Glutamatergic neuron (in vitro differentiated cells): ENCODE results near the gene TRAF2. TPM values are rescaled to one million over a fixed set of nuclear protein-coding genes. Genes with fewer than 3 reads are reported as not detected.

Source experiments
- DNase-seq: peaks from one replicate; pipeline ENCODE4 v3.0.0; 2022
- H3K27ac Mint-ChIP-seq: one replicate; pipeline ENCODE4 v1.8.0; 2020; ENCODE audit warnings: mild to moderate bottlenecking, mixed read lengths, inconsistent platforms; ENCODE audit not compliant: unreplicated experiment
- H3K27me3 Mint-ChIP-seq: one replicate; pipeline ENCODE4 v1.8.0; 2020; ENCODE audit warnings: mild to moderate bottlenecking, moderate library complexity, mixed read lengths, inconsistent platforms; ENCODE audit not compliant: unreplicated experiment
- H3K36me3 Mint-ChIP-seq: one replicate; pipeline ENCODE4 v1.8.0; 2020; ENCODE audit warnings: mild to moderate bottlenecking, mixed read lengths, inconsistent platforms; ENCODE audit not compliant: unreplicated experiment
- H3K4me1 Mint-ChIP-seq: one replicate; pipeline ENCODE4 v1.8.0; 2020; ENCODE audit warnings: mild to moderate bottlenecking, low read depth, mixed read lengths, inconsistent platforms; ENCODE audit not compliant: unreplicated experiment
- H3K4me3 Mint-ChIP-seq: one replicate; pipeline ENCODE4 v1.8.0; 2020; ENCODE audit warnings: mild to moderate bottlenecking, mixed read lengths, inconsistent platforms; ENCODE audit not compliant: unreplicated experiment
- H3K9me3 Mint-ChIP-seq: one replicate; pipeline ENCODE4 v1.8.0; 2020; ENCODE audit warnings: mild to moderate bottlenecking, moderate library complexity, mixed read lengths, inconsistent platforms; ENCODE audit not compliant: unreplicated experiment
- total RNA-seq: library from RNA; stranded (reverse); fragmentation: NEBNext Ultra II Directional; extraction: Animal tissue kit (Norgen Biotek cat#: 25700); gene quantifications from one replicate; pipeline ENCODE4 v1.2.1, GENCODE V29; 2021; ENCODE audit not compliant: unreplicated experiment
- TF ChIP-seq, protein P1 (sequence below): fragments of 200-600 bp; sonication (generic); IDR thresholded peaks from one replicate; pipeline ENCODE4 v1.5.0; 2021; ENCODE audit not compliant: partially characterized antibody, unreplicated experiment

TRAF2 gene
- total RNA-seq, 1 donor from 2014 or later, result 27.3 TPM

- Mint-ChIP-seq H3K27ac (no peak overlapping the region), H3K36me3 (no peaks in the 10 kb centered on the region), H3K9me3 (peaks cover 9% of the 10 kb centered on the region), H3K4me3 (no peak overlapping the region), H3K4me1 (peaks cover 2% of the 10 kb centered on the region), H3K27me3 (peaks cover 7% of the 10 kb centered on the region)
- TF ChIP-seq, protein P1, sequence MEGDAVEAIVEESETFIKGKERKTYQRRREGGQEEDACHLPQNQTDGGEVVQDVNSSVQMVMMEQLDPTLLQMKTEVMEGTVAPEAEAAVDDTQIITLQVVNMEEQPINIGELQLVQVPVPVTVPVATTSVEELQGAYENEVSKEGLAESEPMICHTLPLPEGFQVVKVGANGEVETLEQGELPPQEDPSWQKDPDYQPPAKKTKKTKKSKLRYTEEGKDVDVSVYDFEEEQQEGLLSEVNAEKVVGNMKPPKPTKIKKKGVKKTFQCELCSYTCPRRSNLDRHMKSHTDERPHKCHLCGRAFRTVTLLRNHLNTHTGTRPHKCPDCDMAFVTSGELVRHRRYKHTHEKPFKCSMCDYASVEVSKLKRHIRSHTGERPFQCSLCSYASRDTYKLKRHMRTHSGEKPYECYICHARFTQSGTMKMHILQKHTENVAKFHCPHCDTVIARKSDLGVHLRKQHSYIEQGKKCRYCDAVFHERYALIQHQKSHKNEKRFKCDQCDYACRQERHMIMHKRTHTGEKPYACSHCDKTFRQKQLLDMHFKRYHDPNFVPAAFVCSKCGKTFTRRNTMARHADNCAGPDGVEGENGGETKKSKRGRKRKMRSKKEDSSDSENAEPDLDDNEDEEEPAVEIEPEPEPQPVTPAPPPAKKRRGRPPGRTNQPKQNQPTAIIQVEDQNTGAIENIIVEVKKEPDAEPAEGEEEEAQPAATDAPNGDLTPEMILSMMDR, result no peak
- DNase-seq, result no peak
These were observed 56.5 kb downstream of the TRAF2 start for GRCh38 chr9:136942881-136943230.

DNA sequence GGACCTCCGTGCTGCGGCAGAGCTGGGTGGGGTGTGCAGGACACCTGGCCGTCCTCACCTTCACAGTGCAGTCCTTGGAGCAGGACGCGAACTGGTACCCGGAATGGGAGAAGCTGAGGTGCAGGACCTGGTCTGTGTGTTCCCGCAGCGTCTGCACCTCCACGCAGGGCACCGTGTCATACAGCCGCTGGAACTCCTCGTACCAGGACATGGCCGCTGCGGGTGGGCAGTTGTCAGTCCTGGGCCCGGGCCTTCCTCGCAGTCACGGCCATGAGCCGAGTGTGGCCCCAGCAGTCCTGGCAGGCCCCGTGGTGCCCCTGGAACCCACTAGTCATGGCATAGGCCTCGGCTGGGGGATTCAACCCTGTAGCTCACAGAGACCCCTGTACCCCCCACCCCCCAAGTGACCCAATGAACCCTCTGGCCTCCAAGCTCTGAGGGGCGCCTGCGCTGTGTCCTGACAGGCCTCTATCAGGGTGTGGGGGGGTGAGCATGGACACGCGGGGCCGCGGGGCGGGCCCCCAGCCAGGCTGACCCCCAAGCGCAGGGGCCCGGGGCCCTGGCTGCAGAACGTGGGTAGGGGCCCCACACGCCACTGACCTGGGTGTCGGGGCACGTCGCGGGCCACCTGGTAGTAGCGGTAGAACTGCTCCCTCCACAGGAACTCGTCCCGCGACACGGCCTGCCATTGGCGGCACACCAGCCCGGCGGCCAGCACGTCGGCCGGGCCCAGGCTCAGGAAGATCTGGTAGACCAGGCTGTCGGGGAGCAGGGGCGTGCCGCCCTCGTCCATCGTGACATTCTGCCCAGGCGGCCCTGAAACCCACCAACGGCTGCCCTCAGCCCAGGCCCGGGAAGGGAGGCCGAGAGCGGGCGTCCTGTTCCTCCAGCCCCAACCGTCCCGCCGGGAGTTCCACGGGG is 57.2 kb downstream of the TRAF2 start:
- H3K4me1 Mint-ChIP-seq, result peaks cover 2% of the 10 kb centered on the region
- DNase-seq, result peak; percentile 63
- no peak overlapping the region for H3K27ac Mint-ChIP-seq
- peaks cover 8% of the 10 kb centered on the region for H3K27me3 Mint-ChIP-seq
- H3K9me3 Mint-ChIP-seq, result peaks cover 5% of the 10 kb centered on the region
- TF ChIP-seq, protein P1, result no peak
- no peaks in the 10 kb centered on the region for H3K36me3 Mint-ChIP-seq
- H3K4me3 Mint-ChIP-seq, result peak overlapping the region; percentile 76

- H3K36me3 Mint-ChIP-seq, result no peaks in the 10 kb centered on the region
- TF ChIP-seq, protein P1, result no peak
- H3K4me3 Mint-ChIP-seq, result no peak overlapping the region
- no peak for DNase-seq
- peaks cover 2% of the 10 kb centered on the region for H3K4me1 Mint-ChIP-seq
- H3K9me3 Mint-ChIP-seq, result peaks cover 4% of the 10 kb centered on the region
- peaks cover 5% of the 10 kb centered on the region for H3K27me3 Mint-ChIP-seq
- H3K27ac Mint-ChIP-seq, result no peak overlapping the region
These were observed 57.8 kb downstream of the TRAF2 start for GRCh38 chr9:136944212-136944518.

GRCh38 chr9:136944519-136945332 is 58.4 kb downstream of the TRAF2 start, which contains the start of the genes C8G and FBXW5:
Gene C8G (plus strand): TSS chr9:136945243. CDS start chr9:136945321, 78 bp downstream.
Gene FBXW5 (minus strand): TSS chr9:136944738. CDS start chr9:136944083, 655 bp downstream.
- DNase-seq, result peak; percentile 96
- Mint-ChIP-seq H3K36me3 (no peaks in the 10 kb centered on the region), H3K27me3 (peaks cover 5% of the 10 kb centered on the region), H3K27ac (peak within 1 kb of the TSS; percentile 53), H3K4me3 (peak within 1 kb of the TSS; percentile 76), H3K9me3 (peaks cover 4% of the 10 kb centered on the region), H3K4me1 (peaks cover 2% of the 10 kb centered on the region)
- TF ChIP-seq, protein P1, result peak; percentile 99
